CD4-positive, alpha-beta T cell treated with Interleukin-12 subunit alpha and Interleukin-12 subunit beta, for 1 hour (primary cell): ENCODE results near the gene DLGAP4.

ENCODE experiments used
- DNase-seq: peaks from one replicate; pipeline ENCODE4 v3.0.0-alpha.2; 2020

The DLGAP4 gene

GRCh38 chr20:36386236-36386635, 80.1 kb downstream of the DLGAP4 start:
- no peak for DNase-seq

DNA sequence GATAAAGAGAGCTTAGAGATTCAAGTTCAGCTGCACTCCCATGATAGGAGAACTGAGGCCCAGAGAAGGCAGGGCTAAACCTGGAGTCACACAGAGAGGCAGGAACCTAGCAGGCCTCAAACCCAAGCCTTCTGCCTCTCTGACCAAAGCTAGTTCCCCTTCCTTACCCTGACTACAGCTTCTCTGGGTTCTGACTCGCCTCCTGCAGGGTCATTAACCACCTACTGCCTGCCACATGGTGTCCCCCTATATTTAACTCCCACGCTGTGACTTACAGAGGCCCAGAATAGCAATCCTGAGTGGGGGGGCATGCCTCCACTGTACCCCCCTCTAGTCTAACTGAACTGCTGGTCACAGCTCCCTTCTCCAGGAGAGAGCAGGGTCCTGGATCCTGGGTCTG, 84.1 kb downstream of the DLGAP4 start:
- DNase-seq: no peak

GRCh38 chr20:36390719-36391415, 84.7 kb downstream of the DLGAP4 start:
- no peak for DNase-seq

DNA sequence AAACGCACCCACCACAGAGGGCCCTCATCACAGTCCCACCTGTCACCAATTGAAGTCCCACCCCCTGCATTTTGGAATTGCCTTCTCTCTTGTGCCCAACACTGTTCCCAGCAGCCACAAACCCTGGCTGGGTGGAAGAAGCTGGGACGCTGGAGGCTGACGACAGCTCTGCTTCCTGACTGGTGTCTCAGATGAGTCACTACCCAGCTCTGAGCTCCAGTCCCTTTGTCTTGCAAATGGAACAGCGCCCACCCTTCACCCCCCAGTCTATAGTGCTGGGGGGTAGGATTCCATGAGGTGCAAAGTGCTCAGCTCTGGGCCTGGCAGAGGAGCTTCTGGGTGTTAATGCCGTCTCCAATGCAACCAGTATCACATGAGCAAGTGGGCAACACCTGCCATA, 85.3 kb downstream of the DLGAP4 start:
- no peak for DNase-seq

GRCh38 chr20:36391955-36392354, 85.8 kb downstream of the DLGAP4 start:
- no peak for DNase-seq

DNA sequence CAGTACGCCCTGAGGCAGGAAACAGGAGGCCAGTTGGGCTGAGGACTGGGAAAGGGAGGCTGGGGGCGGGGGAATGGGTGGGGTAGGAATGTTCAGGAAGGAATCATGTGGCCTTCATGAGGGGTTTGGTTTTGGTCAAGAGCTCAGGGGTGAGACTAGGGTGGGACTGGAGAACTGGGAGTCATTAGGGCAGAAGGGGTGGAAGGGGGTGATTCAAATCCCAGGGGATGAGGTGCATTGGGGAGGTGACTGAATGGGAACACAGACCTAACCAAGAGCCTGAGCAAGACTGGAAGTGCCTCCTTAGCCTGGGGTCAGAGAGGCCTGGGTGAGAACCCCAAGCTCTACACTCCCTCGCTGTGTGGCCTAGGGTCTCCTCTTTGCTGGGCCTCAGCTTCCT, 86.8 kb downstream of the DLGAP4 start:
- DNase-seq: no peak

GRCh38 chr20:36394340-36394965, 88.3 kb downstream of the DLGAP4 start:
- DNase-seq: no peak

- DNase-seq: no peak
Measured at GRCh38 chr20:36396340-36396739, 90.2 kb downstream of the DLGAP4 start.

DNA sequence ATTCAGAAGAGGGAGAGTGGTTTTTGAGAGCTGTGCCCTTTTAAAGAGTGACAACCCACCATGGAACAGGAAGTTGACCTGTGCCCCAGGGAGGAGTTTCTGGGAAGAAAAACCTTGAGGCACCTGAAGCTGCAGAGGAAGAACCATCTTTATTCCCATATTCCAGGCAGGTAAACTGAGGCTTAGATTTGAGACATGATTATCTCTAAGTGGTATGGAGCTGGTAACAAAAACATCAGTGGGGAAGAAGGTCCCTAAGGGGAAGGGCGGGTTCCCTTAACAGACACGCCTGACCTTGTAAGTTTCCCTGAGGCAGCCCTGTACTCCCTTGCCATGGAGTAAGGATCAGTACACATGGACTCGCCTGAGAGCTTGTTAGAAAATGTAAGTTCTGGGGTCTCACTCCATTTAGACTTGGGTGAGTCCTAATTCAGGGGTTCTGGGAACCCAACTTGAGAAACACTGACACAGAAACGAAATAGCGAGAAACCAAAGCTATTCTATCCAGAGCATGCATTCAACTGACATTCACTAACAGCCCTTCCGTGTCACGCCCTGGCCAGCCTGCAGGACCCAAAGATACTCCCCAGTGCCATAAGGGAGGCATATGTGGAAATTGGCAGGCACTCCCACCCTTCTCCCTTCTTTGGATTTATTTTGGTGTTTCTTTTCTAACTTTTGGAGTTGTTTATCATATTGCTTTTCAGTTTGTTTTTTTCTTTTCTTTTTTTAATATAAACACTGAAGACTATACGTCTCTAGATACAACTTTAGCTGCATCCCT, 90.9 kb downstream of the DLGAP4 start:
- DNase-seq: no peak

DNA sequence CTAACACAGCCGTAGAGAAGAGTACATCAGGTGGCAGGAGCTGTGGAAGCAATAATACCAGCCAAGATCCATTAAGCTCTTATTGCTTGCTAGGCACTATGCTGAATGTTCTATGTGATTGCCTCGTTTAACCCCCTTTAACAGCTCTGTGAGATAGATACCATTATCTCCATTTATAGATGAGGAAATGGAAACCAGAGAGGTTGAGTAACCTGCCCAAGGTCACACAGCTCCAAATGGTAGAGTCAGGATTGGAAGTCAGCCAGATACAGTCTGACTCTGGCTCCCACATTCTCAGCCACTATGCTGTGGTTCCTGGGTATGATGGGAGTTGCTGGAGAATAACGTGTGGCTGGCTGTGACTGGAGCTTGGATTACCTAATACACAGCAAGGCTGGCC, 92.4 kb downstream of the DLGAP4 start:
- DNase-seq: no peak

GRCh38 chr20:36399147-36399968, 93.2 kb downstream of the DLGAP4 start:
- DNase-seq: peak; percentile 23

DNA sequence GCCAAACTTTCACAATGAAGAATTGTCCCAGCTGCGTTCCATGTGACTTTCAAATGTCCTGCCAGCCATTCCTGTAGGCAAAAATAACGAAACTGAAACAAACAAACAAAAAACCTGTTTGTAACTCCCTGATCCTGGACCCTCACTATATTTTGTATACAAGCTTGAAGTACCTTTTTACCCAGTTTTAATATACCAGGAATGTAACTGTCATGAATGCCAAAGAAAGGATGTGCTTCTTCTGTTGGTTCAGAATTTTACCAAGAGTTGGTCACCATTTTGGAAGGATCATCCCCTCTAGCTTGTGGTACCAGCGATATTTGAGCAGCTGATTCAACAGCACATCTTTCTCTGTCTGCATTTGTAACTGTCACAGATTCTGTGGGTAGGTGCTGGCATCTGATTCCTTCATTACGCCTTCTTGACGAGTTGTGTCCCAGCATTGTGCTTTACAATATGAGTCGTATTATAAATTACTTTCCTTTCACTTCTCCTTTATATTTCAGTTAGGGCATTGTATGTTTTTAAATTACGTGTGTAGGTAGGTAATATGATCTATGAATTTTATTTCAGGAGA, 93.9 kb downstream of the DLGAP4 start:
- no peak for DNase-seq

DNA sequence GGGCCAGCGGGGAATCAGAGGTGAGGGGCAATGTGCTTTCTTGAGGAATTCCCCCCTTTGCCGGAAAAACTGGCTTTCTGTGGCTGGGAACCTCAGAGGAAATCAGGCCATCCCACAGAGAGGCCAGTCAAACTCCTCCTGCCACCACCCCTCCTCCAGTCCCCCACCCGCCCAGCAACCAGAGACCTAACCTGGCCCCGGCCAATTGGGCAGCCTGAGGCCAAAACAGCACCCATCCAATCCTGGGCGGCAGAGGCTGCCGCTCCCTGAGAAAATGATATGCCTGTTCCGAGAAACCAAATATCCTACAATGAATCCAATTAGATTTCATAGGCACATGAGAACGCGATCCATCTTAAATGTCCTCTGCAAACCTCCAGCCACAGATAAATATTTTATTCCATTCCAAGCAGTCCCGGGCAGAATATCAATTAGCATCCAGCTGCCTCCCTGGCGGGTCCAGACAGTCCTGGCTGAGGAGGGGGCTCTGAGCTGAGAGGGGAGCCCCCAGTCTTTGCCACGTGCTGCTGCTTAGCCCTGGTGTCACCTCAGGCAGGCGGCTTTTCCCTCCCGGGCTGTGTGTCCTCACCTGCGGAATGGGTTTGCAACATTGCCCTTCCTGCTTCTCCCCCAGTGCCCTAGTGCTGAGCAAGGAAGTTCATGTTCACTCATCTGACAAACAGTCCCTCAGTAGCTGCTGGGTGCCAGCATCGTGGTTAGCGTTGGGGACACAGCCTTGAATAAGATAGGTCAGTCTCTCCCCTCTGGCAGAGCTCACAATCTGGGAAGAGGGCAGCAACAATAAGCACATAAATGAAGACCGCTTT, 95.0 kb downstream of the DLGAP4 start:
- DNase-seq: no peak

DNA sequence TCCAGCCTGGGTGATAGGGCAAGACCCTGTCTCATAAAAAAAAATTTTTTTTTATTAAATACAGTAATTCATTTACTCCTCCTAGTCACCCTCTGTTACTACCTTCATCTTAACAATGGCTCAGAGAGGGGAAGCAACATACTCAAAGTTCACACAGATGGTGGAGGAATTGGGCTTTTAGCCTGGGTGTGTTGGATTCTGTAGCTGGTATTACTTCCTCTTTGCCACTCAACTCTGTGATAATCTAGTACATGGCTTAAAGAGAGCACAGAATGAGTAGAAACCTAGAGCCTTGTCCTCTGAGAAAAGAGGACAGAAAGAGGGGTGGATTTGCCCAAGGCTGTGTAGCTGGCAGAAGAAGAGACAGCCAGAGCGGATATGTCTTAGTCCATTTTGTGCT, 96.6 kb downstream of the DLGAP4 start:
- DNase-seq: no peak

GRCh38 chr20:36404435-36404978, 98.4 kb downstream of the DLGAP4 start:
- DNase-seq: no peak

DNA sequence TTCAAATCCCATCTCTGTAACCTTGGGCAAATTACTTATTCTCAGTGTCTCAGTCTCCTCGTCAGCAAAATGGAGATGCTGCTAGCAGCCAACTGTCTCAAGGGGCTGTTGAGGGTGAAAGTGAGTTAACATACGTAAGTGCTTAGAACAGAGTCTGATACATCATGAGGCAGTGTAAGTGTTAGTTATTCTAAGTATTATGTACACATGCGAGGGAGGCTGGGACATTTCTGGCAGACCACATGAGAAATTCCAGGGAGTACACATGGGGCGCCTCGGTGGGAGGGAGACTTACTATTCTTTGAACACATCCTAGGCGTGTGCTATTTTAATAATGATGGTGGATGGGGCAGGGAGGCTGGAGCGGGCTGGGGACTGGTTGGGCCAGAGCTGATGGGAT, 99.1 kb downstream of the DLGAP4 start:
- DNase-seq: no peak

DNA sequence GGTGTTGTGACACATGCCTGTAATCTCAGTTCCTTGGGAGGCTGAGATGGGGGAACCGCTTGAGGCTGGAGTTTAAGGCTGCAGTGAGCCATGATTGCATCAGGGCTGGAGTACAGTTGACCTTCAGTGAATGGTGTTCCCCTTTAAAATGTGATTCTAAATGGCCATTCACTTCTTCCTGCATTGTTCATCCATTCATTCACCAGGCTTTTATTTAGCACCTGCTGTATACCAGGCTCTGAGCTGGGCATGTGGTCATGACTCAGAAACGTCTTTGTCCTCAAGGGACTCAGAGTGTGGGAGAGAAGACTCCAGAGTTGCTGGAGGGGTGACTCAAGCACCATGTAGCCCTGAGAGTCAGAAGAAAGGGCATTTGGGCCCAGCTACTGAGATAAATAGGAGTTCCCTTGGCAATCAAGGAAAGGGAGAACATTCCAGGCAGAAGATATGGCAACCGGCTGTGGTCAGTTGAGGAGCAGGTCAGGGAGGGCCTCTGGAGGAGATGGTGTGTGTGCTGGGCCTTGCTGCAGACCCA, 101.1 kb downstream of the DLGAP4 start:
- no peak for DNase-seq

DNA sequence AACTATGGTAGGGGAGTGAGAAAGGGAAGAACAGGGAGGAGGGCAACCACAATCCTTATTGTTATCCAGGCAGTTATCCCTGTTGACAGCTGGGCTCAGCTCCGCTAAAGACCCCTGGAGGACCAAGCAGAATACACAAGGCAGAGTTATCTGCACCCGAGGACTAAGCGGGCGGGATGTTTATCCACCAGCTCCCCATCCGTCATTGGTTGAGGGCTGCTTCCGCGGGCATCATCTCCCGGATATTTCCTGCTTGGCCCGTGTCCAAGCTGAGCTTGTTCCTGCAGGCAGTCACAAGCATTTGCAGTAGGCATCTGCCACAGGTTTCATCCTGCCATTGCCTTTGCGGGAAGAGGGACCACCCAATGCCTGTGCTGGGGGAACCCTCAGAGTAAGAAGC, 102.1 kb downstream of the DLGAP4 start:
- no peak for DNase-seq

GRCh38 chr20:36411861-36412454, 105.8 kb downstream of the DLGAP4 start:
- no peak for DNase-seq

DNA sequence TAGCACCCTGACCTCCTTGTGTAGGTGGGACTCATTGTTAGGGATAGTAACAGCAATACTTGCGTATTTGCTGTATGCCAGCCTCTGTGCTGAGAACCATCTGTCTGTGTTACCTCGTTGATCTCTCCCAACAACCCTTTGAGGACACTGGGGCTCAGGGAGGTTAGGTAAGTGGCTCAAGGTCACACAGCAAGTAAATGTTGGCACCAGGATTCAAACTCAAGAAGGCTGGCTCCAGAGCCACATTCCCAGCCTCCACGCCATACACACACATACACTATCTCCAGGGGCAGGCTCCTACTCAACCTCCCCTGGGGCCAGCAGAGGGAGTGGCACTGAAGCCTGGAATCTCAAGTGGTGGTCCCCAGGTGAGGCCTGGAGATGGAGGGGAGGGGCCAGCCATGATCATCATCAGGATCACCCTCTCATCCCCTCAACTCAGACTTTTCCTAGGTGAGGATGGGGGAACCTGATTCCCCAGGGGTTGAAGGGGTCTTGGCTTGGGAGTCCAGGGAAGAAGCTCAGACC, 109.4 kb downstream of the DLGAP4 start:
- no peak for DNase-seq

DNA sequence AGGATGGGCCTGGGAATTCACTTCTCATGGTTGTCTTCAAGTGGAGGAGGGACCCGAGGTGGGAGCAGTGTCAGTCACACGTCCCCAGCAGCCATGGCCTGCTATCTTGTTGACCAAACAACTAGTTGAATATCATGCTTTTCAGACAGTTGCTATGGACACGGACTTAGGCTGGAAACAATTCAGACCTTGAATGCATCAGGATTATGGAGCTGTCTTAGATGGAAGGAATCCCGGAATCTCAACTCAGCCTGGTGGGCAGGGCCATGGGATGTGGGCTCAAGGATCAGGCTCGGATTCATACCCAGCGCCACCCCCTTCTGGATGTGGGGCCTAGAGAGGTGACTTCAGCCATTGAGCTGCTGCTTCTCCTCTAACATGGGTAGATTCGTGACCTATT, 112.6 kb downstream of the DLGAP4 start:
- no peak for DNase-seq
